NCI-H524 (cell line): ENCODE results near the gene SERPINA9.
A peak's percentile ranks its signal among the peaks of the same experiment; 100 is the strongest.
"Not testable (repeated sequence)": the region's sequence is repeated elsewhere in the genome, so short reads cannot be mapped to it uniquely, and the experiment has no call there.

Experiments used
- DNase-seq, 2 experiments: peaks; one replicate each; lab custom pipeline; 2025; lab: John Stamatoyannopoulos, UW

The SERPINA9 gene, protein sequence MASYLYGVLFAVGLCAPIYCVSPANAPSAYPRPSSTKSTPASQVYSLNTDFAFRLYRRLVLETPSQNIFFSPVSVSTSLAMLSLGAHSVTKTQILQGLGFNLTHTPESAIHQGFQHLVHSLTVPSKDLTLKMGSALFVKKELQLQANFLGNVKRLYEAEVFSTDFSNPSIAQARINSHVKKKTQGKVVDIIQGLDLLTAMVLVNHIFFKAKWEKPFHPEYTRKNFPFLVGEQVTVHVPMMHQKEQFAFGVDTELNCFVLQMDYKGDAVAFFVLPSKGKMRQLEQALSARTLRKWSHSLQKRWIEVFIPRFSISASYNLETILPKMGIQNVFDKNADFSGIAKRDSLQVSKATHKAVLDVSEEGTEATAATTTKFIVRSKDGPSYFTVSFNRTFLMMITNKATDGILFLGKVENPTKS

GRCh38 chr14:94476023-94476422 is at the start of gene SERPINA9:
Gene SERPINA9, minus strand, starts transcription at chr14:94476197. Its CDS starts 6,357 bp downstream, at chr14:94469840.
- no peak for DNase-seq

GRCh38 chr14:94524093-94524492 is 48.1 kb upstream of the SERPINA9 start:
- DNase-seq, result no peak

DNA sequence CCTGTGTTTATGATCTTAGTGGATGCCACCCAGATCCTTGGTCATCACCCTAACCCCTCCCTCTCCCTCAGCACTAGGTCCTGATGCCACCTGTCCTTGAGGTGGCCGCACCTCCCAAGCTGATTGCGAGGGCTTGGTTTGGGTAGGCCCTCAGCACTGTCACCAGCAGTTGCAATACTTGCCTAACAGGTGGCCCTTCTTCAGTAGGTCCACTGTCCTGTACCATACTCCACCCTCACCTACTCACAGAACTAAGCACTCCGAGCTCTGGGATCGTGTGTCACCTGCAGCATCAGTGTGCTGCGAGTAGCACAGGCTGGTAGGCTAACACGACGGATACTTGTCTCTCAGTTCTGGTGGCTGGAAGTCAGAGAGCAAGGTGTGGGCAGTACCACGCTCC is 47.3 kb upstream of the SERPINA9 start:
- DNase-seq, result no peak

GRCh38 chr14:94522115-94522724 is 46.2 kb upstream of the SERPINA9 start:
- DNase-seq, result no peak

- no peak for DNase-seq
Observed at GRCh38 chr14:94521375-94522114, 45.5 kb upstream of the SERPINA9 start.

DNA sequence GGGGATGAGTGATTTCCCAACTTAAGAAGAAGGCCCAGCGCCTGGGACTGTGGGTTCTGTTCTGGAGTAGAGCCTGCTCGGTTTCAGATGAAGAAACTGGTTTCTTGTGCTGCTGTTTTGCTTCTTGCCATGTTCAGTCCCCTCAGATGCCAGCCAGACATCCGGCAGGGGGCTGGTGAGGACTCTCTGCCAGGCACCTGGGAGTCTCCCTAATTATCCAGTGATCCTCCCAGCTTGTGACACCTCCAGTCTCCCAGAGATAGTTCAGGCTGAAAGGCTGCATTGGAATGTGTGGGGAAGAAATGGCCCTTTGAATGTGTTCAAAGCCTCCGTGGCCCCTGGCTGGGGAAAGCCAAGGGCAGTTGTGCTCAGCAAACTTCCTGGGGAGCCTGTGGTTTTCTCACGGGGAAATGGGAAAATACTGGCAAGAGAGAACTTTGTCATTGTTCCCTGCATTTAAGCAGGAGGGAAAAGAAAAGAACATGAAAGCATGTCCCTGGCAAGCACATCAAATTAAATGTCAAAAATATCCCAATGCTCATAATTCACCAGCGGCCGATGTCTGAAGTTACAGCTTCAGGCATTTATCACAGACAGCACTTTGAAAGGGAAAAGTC is 41.8 kb upstream of the SERPINA9 start:
- DNase-seq, result no peak

DNA sequence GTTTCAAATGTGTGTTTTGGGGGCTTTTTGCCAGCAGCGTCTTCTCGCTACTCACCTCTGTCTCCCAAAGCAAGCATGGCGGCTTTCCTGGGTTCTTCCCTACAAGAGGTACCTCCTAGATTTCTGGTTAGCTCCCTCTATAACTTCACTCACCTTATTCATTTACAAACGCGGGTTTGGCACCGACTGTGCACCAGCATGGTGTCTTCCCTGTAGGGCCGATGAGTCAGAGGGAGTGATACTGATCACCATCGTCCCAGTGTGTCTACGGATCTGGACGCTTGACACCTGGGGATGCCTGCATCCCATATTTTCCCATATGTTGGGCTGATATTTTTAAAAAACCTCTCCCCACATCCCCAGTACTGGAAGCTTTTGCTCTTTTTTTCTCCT is 41.2 kb upstream of the SERPINA9 start:
- DNase-seq, result no peak

DNA sequence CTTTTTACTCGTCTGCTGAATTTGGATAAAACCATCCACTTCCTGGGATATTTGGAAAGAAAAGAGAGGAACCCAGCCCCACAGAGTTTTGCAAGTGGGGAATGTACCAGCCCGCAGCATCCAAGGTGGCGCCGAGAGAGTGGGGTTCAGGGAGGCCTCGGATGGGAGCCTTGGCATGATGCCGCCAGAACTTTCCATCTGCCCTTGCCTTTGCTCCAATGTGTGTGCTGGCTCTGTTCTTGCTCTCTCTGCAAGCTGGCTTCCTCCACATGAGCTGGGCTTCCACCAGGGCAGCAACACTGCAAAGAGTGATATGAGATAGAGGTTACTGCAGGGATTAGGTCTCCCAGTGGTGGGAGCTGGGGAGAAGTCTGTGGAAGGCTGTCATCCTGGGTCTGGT is 39.9 kb upstream of the SERPINA9 start:
- DNase-seq, result no peak

- no peak for DNase-seq
Observed at GRCh38 chr14:94515426-94515825, 39.4 kb upstream of the SERPINA9 start.

DNA sequence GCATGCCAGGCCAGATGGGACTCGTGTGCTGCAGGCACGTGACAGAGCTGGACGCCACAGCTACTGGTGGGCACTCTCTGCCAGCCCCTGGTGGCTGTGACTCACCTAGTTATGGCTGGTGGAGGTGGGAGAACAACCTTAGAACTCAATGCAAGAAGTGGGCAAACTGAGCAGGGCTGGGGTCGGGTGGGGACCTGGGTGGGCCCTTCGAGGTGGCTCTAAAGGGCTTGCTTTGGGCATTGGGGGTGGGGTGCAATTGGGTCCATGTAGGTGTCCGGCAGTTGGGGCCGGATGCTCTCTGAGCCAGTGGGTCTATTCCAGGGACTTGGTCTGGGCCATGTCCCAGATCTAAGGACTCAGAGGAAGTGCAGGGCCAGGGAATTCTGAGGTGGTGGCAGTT is 38.4 kb upstream of the SERPINA9 start:
- DNase-seq, result no peak

GRCh38 chr14:94510481-94510880 is 34.5 kb upstream of the SERPINA9 start:
- not testable (repeated sequence) for DNase-seq

DNA sequence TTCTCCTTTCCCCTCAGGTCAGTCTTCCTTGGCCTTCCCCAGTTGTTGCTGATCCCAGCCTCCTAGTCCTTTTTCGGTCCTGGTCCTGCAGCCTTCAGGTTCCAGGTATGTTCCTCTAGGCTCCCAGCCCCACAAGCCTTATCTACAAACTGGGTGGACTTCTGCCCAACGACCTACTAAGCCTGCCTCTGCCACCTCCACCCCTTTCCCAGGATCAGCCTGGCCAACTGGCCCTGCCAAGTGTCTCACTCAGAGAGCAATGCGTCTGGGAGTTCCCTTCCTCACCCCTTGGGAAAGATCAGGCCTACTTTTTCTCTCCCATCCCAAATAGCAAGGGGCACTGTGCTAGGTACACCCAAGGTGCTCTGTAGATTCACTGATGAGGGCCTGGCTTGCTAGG is 33.4 kb upstream of the SERPINA9 start, which contains the start of gene SERPINA12:
Gene SERPINA12, minus strand, starts transcription at position 114 of the 400 bp plus-strand sequence. CDS start 11,072 bp downstream, outside the sequence.
- DNase-seq, result no peak

- DNase-seq, result no peak
Observed at GRCh38 chr14:94505641-94506040, 29.6 kb upstream of the SERPINA9 start.

GRCh38 chr14:94505206-94505605 is 29.2 kb upstream of the SERPINA9 start:
- DNase-seq, result no peak

GRCh38 chr14:94501588-94502516 is 25.9 kb upstream of the SERPINA9 start:
- DNase-seq, result peak in 1 of 2 experiments; percentile 51

DNA sequence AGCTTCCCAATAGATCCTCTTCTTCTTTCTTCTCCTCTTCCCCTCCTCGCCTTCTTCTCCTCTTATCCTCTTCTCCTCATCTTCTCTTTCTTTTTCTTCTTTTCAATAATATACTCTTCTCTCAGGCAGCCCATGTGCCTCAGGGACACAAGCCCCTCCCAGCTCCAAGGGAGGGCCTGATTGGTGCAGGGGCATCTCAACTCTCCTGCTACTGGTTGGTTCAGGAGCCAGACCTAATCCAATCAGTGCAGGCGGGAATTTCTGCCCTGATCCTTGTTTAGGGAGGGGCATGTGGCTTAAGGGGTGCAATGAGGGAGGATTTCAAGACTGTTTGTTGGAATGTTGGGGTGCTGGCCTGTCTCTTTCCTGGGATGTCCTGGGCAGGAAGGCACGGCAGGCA is 24.3 kb upstream of the SERPINA9 start:
- no peak for DNase-seq

- no peak for DNase-seq
Observed at GRCh38 chr14:94499673-94500072, 23.7 kb upstream of the SERPINA9 start.

- DNase-seq, result no peak
Observed at GRCh38 chr14:94498215-94498614, 22.2 kb upstream of the SERPINA9 start.

- no peak for DNase-seq
Observed at GRCh38 chr14:94494085-94494484, 18.1 kb upstream of the SERPINA9 start.

DNA sequence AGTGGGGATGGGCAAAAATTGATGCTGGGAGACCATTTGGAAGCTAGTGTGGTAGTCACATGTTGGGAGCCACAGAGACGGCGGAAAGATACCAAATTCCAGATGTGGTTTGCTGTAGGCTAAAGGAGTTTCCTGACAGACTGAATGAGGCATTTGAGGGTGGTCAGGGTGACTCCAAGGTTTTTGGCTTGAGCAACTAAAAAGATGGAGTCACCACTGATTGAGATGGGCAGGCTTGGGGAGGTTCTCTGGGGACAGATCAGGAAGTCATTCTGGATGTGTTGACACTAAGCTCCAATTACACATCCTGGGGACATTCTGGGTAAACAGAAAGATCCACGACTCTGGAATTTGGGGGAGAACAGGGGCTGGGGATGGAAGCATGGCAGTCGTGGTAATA is 15.5 kb upstream of the SERPINA9 start:
- no peak for DNase-seq

DNA sequence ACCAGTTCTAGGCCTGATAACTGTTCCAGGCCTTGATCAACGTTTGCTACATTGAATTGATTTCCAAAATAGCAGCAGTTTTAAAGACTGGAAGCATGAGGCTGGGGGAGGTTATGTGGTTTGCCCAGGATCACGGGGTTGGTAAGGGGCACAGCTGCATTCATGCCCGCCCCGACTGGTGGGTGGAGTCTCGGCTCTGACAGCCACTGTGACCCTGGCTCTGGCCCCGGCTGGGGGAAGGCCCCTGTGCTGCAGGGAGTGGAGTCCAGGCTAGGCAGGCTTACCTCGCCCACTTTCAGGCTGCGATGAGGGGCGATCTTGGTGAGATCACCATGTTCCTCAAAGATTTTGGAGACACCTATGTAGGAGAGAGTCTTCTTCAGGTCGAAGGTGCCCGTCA is 13.3 kb upstream of the SERPINA9 start:
- DNase-seq, result no peak
